Measurements from ENCODE around the gene CD300C. TPM values are rescaled to one million over a fixed set of nuclear protein-coding genes. Genes with fewer than 3 reads are reported as not detected.

The CD300C gene
- total RNA-seq, 1 donor from 2014 or later = 0.06 TPM

GRCh38 chr17:74532115-74532514, 13.8 kb downstream of the CD300C start:
- no peak for TF ChIP-seq CTCF (conservative IDR thresholded peaks at IDR 0.05; ENCODE audit: low read depth, low read length)
- DNase-seq (ENCODE audit: low read depth) = no peak
- H3K4me3 ChIP-seq (ENCODE audit: low read depth, low read length) = no peak overlapping the region

- no peak for TF ChIP-seq CTCF (conservative IDR thresholded peaks at IDR 0.05; ENCODE audit: low read depth, low read length)
- no peak within 1 kb of the TSS for H3K4me3 ChIP-seq (ENCODE audit: low read depth, low read length)
Observed at GRCh38 chr17:74531231-74531761, 14.6 kb downstream of the CD300C start, which contains the start of gene CD300LB. CD300LB (minus strand) TSS chr17:74531475; CDS start chr17:74531350, 125 bp downstream.

GRCh38 chr17:74530831-74531150, 15.1 kb downstream of the CD300C start:
- no peak overlapping the region for H3K4me3 ChIP-seq (ENCODE audit: low read depth, low read length)
- DNase-seq (ENCODE audit: low read depth) = no peak
- no peak for TF ChIP-seq CTCF (conservative IDR thresholded peaks at IDR 0.05; ENCODE audit: low read depth, low read length)

More at GRCh38 chr17:74531231-74531761, 14.6 kb downstream of the CD300C start, which contains the start of gene CD300LB:
- DNase-seq (ENCODE audit: low read depth) = no peak

- H3K4me3 ChIP-seq (ENCODE audit: low read depth, low read length) = no peak overlapping the region
- TF ChIP-seq CTCF (conservative IDR thresholded peaks at IDR 0.05; ENCODE audit: low read depth, low read length) = no peak
- no peak for DNase-seq (ENCODE audit: low read depth)
Observed at GRCh38 chr17:74529243-74529642, 16.7 kb downstream of the CD300C start.

- no peak for DNase-seq (ENCODE audit: low read depth)
- H3K4me3 ChIP-seq (ENCODE audit: low read depth, low read length) = no peak overlapping the region
- TF ChIP-seq CTCF (conservative IDR thresholded peaks at IDR 0.05; ENCODE audit: low read depth, low read length) = no peak
Observed at GRCh38 chr17:74528491-74529199, 17.3 kb downstream of the CD300C start.

GRCh38 chr17:74527756-74528155, 18.2 kb downstream of the CD300C start:
- no peak for TF ChIP-seq CTCF (conservative IDR thresholded peaks at IDR 0.05; ENCODE audit: low read depth, low read length)
- DNase-seq (ENCODE audit: low read depth) = no peak
- no peak overlapping the region for H3K4me3 ChIP-seq (ENCODE audit: low read depth, low read length)

- TF ChIP-seq CTCF (conservative IDR thresholded peaks at IDR 0.05; ENCODE audit: low read depth, low read length) = no peak
- DNase-seq (ENCODE audit: low read depth) = no peak
- no peak overlapping the region for H3K4me3 ChIP-seq (ENCODE audit: low read depth, low read length)
Observed at GRCh38 chr17:74527081-74527480, 18.8 kb downstream of the CD300C start.
